ENCODE measurements around the gene SCLT1. TPM values are rescaled to one million over a fixed set of nuclear protein-coding genes. Genes with fewer than 3 reads are reported as not detected.

Gene SCLT1
- total and polyA plus RNA-seq, 2 of the 13 experiments (the other 11 are each of a cell fraction or from before 2014, with no cell fraction given): 1.5 to 8.7 TPM

DNA sequence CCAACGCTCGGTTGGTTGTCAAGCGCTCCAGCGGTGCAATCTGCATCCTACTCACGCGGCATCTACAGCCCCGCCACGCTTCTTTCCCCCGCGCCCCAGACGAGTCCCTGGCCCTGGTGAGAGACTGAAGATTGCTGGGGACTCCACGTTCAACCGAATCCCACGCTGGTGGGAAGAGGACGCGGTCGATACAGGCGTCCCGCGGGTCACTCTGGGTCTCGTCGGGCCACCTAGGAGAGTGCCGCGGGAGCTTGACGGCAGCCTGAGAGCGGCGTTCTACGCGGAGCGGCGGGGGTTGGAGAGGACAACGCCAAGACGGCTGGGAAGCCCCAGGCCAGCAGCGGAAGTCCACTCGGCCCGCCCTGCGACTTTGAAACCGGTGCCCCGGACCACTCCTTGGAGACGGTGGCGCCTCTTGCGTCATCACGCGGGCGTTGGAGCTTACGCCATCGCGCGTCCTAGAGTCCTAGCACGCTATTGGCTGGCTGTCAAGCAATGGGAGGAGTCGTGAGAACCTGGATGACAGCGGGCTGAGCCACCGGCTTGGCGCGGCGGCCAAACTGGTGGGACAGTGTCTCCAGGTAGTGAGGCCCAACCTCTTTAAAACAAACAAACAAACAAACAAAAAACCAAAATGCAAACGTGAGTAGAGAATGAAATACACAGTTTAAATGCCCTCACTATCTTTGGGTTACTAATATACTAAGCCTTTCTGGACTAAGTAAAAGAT is at the start of gene SCLT1 (continued):
- TF ChIP-seq, protein P1, sequence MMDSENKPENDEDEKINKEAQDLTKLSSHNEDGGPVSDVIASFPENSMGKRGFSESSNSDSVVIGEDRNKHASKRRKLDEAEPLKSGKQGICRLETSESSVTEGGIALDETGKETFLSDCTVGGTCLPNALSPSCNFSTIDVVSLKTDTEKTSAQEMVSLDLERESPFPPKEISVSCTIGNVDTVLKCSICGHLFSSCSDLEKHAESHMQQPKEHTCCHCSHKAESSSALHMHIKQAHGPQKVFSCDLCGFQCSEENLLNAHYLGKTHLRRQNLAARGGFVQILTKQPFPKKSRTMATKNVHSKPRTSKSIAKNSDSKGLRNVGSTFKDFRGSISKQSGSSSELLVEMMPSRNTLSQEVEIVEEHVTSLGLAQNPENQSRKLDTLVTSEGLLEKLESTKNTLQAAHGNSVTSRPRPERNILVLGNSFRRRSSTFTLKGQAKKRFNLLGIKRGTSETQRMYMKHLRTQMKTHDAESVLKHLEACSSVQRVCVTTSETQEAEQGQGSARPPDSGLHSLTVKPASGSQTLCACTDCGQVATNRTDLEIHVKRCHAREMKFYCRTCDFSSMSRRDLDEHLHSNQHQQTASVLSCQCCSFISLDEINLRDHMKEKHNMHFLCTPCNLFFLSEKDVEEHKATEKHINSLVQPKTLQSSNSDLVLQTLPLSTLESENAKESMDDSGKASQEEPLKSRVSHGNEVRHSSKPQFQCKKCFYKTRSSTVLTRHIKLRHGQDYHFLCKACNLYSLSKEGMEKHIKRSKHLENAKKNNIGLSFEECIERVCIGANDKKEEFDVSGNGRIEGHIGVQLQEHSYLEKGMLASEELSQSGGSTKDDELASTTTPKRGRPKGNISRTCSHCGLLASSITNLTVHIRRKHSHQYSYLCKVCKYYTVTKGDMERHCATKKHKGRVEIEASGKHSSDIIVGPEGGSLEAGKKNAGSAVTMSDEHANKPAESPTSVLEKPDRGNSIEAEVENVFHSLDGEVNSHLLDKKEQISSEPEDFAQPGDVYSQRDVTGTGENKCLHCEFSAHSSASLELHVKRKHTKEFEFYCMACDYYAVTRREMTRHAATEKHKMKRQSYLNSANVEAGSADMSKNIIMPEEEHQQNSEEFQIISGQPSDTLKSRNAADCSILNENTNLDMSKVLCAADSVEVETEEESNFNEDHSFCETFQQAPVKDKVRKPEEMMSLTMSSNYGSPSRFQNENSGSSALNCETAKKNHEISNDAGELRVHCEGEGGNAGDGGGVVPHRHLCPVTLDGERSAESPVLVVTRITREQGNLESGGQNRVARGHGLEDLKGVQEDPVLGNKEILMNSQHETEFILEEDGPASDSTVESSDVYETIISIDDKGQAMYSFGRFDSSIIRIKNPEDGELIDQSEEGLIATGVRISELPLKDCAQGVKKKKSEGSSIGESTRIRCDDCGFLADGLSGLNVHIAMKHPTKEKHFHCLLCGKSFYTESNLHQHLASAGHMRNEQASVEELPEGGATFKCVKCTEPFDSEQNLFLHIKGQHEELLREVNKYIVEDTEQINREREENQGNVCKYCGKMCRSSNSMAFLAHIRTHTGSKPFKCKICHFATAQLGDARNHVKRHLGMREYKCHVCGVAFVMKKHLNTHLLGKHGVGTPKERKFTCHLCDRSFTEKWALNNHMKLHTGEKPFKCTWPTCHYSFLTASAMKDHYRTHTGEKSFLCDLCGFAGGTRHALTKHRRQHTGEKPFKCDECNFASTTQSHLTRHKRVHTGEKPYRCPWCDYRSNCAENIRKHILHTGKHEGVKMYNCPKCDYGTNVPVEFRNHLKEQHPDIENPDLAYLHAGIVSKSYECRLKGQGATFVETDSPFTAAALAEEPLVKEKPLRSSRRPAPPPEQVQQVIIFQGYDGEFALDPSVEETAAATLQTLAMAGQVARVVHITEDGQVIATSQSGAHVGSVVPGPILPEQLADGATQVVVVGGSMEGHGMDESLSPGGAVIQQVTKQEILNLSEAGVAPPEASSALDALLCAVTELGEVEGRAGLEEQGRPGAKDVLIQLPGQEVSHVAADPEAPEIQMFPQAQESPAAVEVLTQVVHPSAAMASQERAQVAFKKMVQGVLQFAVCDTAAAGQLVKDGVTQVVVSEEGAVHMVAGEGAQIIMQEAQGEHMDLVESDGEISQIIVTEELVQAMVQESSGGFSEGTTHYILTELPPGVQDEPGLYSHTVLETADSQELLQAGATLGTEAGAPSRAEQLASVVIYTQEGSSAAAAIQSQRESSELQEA (CRISPR knock-in tag; IDR thresholded peaks at IDR 0.05; ENCODE audit: not compliant biosample characterization): peak; percentile 70
- no peak for TF ChIP-seq ZFP37 (CRISPR knock-in tag; IDR thresholded peaks at IDR 0.05; ENCODE audit: borderline replicate concordance)
- no peak for TF ChIP-seq ATAD3A (CRISPR knock-in tag; IDR thresholded peaks at IDR 0.05)
- TF ChIP-seq CHCHD3 (CRISPR knock-in tag; IDR thresholded peaks at IDR 0.05): 0 out of 2 replicates have a peak, but pooled peaks have one; percentile 36
- TF ChIP-seq, protein P2, sequence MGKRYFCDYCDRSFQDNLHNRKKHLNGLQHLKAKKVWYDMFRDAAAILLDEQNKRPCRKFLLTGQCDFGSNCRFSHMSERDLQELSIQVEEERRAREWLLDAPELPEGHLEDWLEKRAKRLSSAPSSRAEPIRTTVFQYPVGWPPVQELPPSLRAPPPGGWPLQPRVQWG (CRISPR knock-in tag; IDR thresholded peaks at IDR 0.05; ENCODE audit: borderline replicate concordance, low read depth): no peak
- TF ChIP-seq, protein P3, sequence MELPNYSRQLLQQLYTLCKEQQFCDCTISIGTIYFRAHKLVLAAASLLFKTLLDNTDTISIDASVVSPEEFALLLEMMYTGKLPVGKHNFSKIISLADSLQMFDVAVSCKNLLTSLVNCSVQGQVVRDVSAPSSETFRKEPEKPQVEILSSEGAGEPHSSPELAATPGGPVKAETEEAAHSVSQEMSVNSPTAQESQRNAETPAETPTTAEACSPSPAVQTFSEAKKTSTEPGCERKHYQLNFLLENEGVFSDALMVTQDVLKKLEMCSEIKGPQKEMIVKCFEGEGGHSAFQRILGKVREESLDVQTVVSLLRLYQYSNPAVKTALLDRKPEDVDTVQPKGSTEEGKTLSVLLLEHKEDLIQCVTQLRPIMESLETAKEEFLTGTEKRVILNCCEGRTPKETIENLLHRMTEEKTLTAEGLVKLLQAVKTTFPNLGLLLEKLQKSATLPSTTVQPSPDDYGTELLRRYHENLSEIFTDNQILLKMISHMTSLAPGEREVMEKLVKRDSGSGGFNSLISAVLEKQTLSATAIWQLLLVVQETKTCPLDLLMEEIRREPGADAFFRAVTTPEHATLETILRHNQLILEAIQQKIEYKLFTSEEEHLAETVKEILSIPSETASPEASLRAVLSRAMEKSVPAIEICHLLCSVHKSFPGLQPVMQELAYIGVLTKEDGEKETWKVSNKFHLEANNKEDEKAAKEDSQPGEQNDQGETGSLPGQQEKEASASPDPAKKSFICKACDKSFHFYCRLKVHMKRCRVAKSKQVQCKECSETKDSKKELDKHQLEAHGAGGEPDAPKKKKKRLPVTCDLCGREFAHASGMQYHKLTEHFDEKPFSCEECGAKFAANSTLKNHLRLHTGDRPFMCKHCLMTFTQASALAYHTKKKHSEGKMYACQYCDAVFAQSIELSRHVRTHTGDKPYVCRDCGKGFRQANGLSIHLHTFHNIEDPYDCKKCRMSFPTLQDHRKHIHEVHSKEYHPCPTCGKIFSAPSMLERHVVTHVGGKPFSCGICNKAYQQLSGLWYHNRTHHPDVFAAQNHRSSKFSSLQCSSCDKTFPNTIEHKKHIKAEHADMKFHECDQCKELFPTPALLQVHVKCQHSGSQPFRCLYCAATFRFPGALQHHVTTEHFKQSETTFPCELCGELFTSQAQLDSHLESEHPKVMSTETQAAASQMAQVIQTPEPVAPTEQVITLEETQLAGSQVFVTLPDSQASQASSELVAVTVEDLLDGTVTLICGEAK (IDR thresholded peaks at IDR 0.05): no peak
- TF ChIP-seq, protein P3 (CRISPR knock-in tag; IDR thresholded peaks at IDR 0.05): peak; percentile 54; the same call in 1 of the 2 replicates
- no peak for TF ChIP-seq ELF4 (CRISPR knock-in tag; IDR thresholded peaks at IDR 0.05; ENCODE audit: borderline replicate concordance)

Measured in HepG2 (cell line).